ENCODE data around the gene LRP11. TPM values are rescaled to one million over a fixed set of nuclear protein-coding genes. Genes with fewer than 3 reads are reported as not detected.
"Not testable (repeated sequence)": the region's sequence is repeated elsewhere in the genome, so short reads cannot be mapped to it uniquely, and the experiment has no call there.

LRP11 gene
- total RNA-seq, 1 experiment from 2014 or later = 31.1 TPM

DNA sequence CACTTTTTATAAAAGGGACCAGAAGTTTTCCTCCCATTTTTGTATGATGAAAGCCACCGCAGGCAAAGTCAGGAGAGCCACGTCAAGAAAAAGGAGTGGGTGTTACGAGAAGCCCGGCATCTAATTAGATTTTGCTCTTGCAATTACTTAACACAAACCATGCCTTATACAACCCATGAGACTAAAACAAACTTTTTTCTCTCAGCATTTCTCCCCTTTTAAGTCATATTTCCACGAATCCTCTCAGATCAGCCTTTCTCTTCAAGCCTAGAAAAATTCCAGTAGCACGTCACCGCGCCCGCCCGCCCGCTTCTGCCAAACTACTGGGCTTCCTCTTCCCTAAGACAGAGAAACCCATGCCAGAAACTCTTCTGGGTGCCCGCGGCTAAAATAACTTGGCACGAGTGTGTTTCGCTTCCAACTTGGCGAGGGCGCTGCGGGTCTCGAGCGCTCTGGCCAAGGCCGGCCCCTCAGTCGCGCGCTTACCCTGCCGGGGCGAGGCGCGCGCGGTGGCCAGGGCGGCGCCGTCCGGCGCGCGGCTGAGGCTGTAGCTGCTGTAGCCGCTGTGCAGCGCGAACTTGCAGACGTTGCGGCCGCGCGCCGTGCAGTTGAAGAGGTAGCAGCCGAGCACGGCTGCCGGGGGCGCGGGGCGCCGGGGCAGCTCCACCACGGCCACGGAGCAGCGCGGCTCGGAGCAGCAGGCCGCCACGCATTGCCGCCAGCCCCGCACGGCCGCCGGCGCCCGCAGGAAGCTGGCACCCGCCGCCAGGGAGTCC is 1.0 kb downstream of the LRP11 start:
- TF ChIP-seq, protein P1, sequence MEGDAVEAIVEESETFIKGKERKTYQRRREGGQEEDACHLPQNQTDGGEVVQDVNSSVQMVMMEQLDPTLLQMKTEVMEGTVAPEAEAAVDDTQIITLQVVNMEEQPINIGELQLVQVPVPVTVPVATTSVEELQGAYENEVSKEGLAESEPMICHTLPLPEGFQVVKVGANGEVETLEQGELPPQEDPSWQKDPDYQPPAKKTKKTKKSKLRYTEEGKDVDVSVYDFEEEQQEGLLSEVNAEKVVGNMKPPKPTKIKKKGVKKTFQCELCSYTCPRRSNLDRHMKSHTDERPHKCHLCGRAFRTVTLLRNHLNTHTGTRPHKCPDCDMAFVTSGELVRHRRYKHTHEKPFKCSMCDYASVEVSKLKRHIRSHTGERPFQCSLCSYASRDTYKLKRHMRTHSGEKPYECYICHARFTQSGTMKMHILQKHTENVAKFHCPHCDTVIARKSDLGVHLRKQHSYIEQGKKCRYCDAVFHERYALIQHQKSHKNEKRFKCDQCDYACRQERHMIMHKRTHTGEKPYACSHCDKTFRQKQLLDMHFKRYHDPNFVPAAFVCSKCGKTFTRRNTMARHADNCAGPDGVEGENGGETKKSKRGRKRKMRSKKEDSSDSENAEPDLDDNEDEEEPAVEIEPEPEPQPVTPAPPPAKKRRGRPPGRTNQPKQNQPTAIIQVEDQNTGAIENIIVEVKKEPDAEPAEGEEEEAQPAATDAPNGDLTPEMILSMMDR (IDR thresholded peaks at IDR 0.05; ENCODE audit: unreplicated experiment) = no peak
- CTCF ChIA-PET = interaction anchor here (0.9 kb wide), 1 partner anchor 62 kb away, joined by 3 read pairs; no protein-coding TSS in a partner anchor
- Mint-ChIP-seq H3K27me3 (ENCODE audit: unreplicated experiment) (no peaks in the 10 kb centered on the region), H3K4me3 (ENCODE audit: low read depth, unreplicated experiment) (peak overlapping the region; percentile 80), H3K4me1 (ENCODE audit: low read depth, unreplicated experiment) (peaks cover 40% of the 10 kb centered on the region), H3K27ac (ENCODE audit: unreplicated experiment) (peak overlapping the region; percentile 82), H3K9me3 (ENCODE audit: low read depth, unreplicated experiment) (no peaks in the 10 kb centered on the region), H3K36me3 (ENCODE audit: insufficient read depth, unreplicated experiment) (peaks cover 33% of the 10 kb centered on the region)
- intact Hi-C loops (cut with micrococcal nuclease; ENCODE audit: unreplicated experiment) = loop anchor here (1.0 to 10.0 kb wide), 2 partner anchors 8 to 62 kb away; partner anchors contain the start of gene RAET1G
- DNase-seq = peak; percentile 62
- BruUV-seq (replicated peaks) = TSS peak; percentile 53

DNA sequence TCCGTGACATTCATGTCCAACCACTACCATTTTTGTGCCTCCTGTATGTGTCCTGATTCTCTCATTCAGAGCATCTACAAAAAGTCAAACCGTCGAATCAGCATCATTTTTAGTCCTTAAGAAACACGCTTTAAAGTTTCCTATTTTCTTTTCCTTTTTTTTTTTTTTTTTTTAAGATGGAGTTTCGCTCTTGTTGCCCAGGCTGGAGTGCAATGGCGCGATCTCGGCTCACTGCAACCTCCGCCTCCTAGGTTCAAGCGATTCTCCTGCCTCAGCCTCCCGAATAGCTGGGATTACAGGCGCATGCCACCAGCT is 1.8 kb downstream of the LRP11 start:
- CTCF ChIA-PET = interaction anchor here (0.6 to 2.5 kb wide), 3 partner anchors 15 to 132 kb away, joined by 3 to 9 read pairs (median 6); no protein-coding TSS in a partner anchor
- H3K36me3 Mint-ChIP-seq (ENCODE audit: insufficient read depth, unreplicated experiment) = peaks cover 35% of the 10 kb centered on the region
- H3K27ac Mint-ChIP-seq (ENCODE audit: unreplicated experiment) = peak overlapping the region; percentile 82
- H3K9me3 Mint-ChIP-seq (ENCODE audit: low read depth, unreplicated experiment); BruUV-seq (replicated peaks); H3K27me3 Mint-ChIP-seq (ENCODE audit: unreplicated experiment); DNase-seq: not testable (repeated sequence)
- peak overlapping the region; percentile 80 for H3K4me3 Mint-ChIP-seq (ENCODE audit: low read depth, unreplicated experiment)
- H3K4me1 Mint-ChIP-seq (ENCODE audit: low read depth, unreplicated experiment) = peaks cover 38% of the 10 kb centered on the region
- intact Hi-C loops (cut with micrococcal nuclease; ENCODE audit: unreplicated experiment) = loop anchor here (10.0 kb wide), 1 partner anchor 62 kb away; the partner anchor contains the start of gene RAET1G

DNA sequence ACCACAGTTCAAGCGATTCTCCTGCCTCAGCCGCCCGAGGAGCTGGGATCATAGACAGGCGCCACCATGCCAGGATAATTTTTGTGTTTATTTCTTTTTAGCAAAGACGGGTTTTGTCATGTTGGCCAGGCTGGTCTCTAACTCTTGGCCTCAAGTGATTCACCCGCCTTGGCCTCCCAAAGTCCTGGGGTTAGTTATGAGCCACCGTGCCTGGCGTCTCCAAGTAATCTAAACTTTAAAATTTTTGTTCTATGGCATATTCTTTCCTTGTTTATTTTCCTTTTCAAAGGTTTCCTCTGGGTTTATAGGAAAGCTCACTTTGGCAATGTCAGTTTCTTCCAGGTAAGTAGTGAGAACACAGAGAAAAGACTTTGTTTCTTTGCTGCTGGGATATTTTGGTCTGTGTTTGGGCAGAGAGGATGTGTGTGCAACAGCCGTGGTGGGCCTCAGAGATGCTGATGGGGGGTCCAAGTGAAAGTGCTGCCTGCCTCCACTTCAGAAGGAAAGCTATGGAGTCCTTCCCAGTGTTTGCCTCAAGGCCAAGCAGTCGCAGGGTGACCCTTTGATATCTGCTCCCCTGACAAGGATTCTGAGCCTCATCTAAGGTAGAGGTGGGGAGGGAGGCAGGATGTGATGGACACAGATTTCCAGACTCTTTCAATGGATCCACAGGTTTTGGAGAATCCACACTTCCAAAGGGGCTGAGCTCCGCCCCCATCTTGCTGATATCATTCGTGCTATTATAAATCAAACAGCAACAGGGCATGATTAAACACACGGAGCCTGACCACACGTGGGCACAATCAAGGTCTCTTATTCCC is 2.3 kb downstream of the LRP11 start:
- peak overlapping the region; percentile 80 for H3K4me3 Mint-ChIP-seq (ENCODE audit: low read depth, unreplicated experiment)
- H3K27ac Mint-ChIP-seq (ENCODE audit: unreplicated experiment) = peak overlapping the region; percentile 89
- CTCF ChIA-PET = interaction anchor here (0.6 to 2.5 kb wide), 4 partner anchors 14 to 131 kb away, joined by 3 to 9 read pairs (median 4); no protein-coding TSS in a partner anchor
- peaks cover 41% of the 10 kb centered on the region for H3K4me1 Mint-ChIP-seq (ENCODE audit: low read depth, unreplicated experiment)
- intact Hi-C loops (cut with micrococcal nuclease; ENCODE audit: unreplicated experiment) = loop anchor here (10.0 kb wide), 1 partner anchor 63 kb away; the partner anchor contains the start of gene RAET1G
- H3K36me3 Mint-ChIP-seq (ENCODE audit: insufficient read depth, unreplicated experiment) = peaks cover 39% of the 10 kb centered on the region
- no peak for DNase-seq
- H3K9me3 Mint-ChIP-seq (ENCODE audit: low read depth, unreplicated experiment) = no peaks in the 10 kb centered on the region
- no TSS peak for BruUV-seq (replicated peaks)
- H3K27me3 Mint-ChIP-seq (ENCODE audit: unreplicated experiment) = no peaks in the 10 kb centered on the region
- TF ChIP-seq, protein P1 (IDR thresholded peaks at IDR 0.05; ENCODE audit: unreplicated experiment) = no peak

DNA sequence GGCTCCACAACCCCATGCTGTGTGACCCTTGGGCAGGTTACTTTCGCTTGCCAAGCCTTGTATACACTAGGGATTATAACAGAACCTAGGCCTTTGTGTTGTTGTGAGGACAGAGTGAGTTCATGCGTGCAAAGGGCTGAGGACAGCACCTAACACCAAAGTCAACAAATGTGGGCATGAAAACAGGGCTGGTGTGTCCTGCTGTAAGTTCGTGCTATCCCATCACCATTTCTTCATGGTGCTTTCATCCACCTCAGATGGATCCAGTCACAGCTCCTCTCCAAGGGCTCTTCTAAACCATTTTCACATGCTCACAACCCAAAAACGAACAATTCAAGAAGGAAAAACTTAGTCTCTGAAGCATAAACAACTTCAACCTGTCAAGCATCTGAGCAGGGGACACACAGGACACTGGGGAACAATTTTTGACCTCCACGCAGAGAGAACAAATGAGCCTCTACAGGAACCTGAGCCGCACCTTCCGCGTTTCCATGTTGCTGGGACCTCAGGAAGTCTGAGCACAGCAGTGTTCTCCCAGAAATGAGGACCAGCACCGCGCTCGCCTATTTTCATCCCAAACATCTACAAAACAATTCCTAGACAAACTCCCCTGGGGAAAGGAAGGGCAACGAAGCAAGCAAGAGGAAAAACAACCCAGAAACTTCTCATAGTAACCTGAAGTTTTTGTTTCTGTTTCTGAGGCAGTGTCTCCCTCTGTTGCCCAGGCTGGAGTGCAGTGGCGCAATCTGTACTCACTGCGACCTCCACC is 3.1 kb downstream of the LRP11 start:
- no TSS peak for BruUV-seq (replicated peaks)
- intact Hi-C loops (cut with micrococcal nuclease; ENCODE audit: unreplicated experiment) = loop anchor here (10.0 kb wide), 1 partner anchor 64 kb away; the partner anchor contains the start of gene RAET1G
- CTCF ChIA-PET = interaction anchor here (0.7 to 2.5 kb wide), 3 partner anchors 14 to 30 kb away, joined by 3 to 9 read pairs (median 6); no protein-coding TSS in a partner anchor
- Mint-ChIP-seq H3K9me3 (ENCODE audit: low read depth, unreplicated experiment) (no peaks in the 10 kb centered on the region), H3K27me3 (ENCODE audit: unreplicated experiment) (no peaks in the 10 kb centered on the region), H3K4me3 (ENCODE audit: low read depth, unreplicated experiment) (peak overlapping the region; percentile 80), H3K36me3 (ENCODE audit: insufficient read depth, unreplicated experiment) (peaks cover 47% of the 10 kb centered on the region), H3K27ac (ENCODE audit: unreplicated experiment) (peak overlapping the region; percentile 89), H3K4me1 (ENCODE audit: low read depth, unreplicated experiment) (peaks cover 47% of the 10 kb centered on the region)
- TF ChIP-seq, protein P1 (IDR thresholded peaks at IDR 0.05; ENCODE audit: unreplicated experiment) = no peak
- peak; percentile 35 for DNase-seq
